ENCODE data around the gene PFKFB3. TPM values are rescaled to one million over a fixed set of nuclear protein-coding genes. Genes with fewer than 3 reads are reported as not detected.

Gene PFKFB3
- total RNA-seq, 1 donor from 2014 or later = 52.4 TPM

DNA sequence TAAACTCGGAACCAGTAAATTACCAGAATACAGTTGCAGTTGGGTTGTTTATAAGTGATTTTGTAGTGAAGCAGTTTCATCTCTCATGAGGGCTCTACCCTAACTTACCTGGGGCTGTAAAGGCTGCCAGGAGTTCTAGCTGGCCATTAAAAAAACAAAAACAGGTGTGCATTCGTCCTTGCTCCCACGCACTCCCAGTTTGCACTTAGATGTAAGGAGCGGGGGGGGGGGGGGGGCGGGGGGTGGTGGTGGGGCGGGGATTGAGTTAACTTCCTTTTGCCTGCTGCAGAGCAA lies 2.3 kb upstream of the PFKFB3 start:
- Histone ChIP-seq H3K9me3 (ENCODE audit: insufficient read depth, low read depth, low read length) (no peaks in the 10 kb centered on the region), H2AFZ (ENCODE audit: low read depth, low read length) (no peak overlapping the region), H3K36me3 (ENCODE audit: insufficient read depth, low read length) (no peaks in the 10 kb centered on the region), H3K27me3 (ENCODE audit: insufficient read depth, low read length) (no peaks in the 10 kb centered on the region), H3K9ac (ENCODE audit: low read length) (no peak overlapping the region), H3K4me3 (ENCODE audit: insufficient read depth, low read depth, low read length) (peak overlapping the region; percentile 52), H3K27ac (ENCODE audit: low read depth, low read length) (no peak overlapping the region), H3K4me2 (ENCODE audit: low read length) (peak overlapping the region; percentile 91), H4K20me1 (ENCODE audit: insufficient read depth, low read length) (peaks cover 54% of the 10 kb centered on the region), H3K79me2 (ENCODE audit: insufficient read depth, low read length) (peaks cover 27% of the 10 kb centered on the region), H3K4me1 (ENCODE audit: insufficient read depth, low read length) (peaks cover 32% of the 10 kb centered on the region)
- DNase-seq (ENCODE audit: low read depth) (no peak), FAIRE-seq (no peak)
- peaks cover 2% of the 10 kb centered on the region for H3K27me3 Mint-ChIP-seq (ENCODE audit: low read depth, unreplicated experiment)
- H3K36me3 Mint-ChIP-seq (ENCODE audit: low read depth, unreplicated experiment) = peaks cover 4% of the 10 kb centered on the region
- TF ChIP-seq EZH2 (IDR thresholded peaks at IDR 0.05; ENCODE audit: insufficient read depth, low read length) (no peak), CTCF (IDR thresholded peaks at IDR 0.05; ENCODE audit: insufficient read depth, low read depth, low read length) (no peak)
- H3K27ac Mint-ChIP-seq (ENCODE audit: unreplicated experiment) = no peak overlapping the region
- H3K4me3 Mint-ChIP-seq (ENCODE audit: unreplicated experiment) = peak overlapping the region; percentile 1
- no peaks in the 10 kb centered on the region for H3K9me3 Mint-ChIP-seq (ENCODE audit: unreplicated experiment)
- H3K4me1 Mint-ChIP-seq (ENCODE audit: low read depth, unreplicated experiment) = peaks cover 12% of the 10 kb centered on the region

DNA sequence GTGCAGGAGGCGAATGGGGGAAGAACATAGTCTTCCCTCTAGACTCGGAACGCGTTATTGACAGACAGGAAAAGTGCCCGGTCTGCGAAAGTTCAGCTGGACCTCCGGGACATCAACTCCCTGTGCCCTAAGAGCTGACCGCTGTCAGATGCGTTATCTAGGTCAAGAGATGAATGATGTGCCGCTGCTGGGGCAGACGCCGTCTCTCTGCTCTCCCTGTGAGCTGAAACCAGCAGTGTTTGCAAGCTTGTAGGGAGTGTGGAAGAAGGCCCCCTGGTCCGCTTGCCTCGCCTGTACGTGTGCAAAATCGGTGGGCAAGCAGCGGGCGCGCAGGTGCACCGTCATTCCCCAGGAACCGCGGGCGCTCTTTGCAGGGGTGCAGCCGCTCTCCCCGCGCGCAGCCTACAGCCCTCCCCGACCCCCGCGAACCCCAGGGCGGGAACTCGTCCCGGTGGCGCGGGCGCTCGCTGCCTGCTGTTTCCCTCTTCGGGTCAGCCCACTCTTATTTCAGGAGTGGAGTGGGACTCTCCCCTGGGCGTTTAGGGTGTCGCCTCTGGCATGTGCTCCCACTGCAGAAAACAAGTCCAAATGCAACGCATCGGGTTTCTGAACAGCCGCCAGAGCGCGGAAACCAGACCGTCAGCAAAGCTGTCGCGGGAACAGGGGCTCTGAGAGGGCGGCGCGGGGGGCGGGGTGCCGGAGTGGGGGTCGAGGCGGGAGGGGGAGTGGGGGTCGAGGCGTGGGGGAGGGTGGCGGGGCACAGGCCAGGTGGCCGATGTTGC lies 1.8 kb upstream of the PFKFB3 start:
- peak overlapping the region; percentile 77 for H3K4me3 Mint-ChIP-seq (ENCODE audit: unreplicated experiment)
- no peak overlapping the region for H3K27ac Mint-ChIP-seq (ENCODE audit: unreplicated experiment)
- Histone ChIP-seq H3K9me3 (ENCODE audit: insufficient read depth, low read depth, low read length) (no peaks in the 10 kb centered on the region), H3K27me3 (ENCODE audit: insufficient read depth, low read length) (no peaks in the 10 kb centered on the region), H4K20me1 (ENCODE audit: insufficient read depth, low read length) (peaks cover 55% of the 10 kb centered on the region), H3K4me2 (ENCODE audit: low read length) (peak overlapping the region; percentile 91), H3K9ac (ENCODE audit: low read length) (peak overlapping the region; percentile 16), H3K36me3 (ENCODE audit: insufficient read depth, low read length) (no peaks in the 10 kb centered on the region), H2AFZ (ENCODE audit: low read depth, low read length) (peak overlapping the region; percentile 34), H3K4me1 (ENCODE audit: insufficient read depth, low read length) (peaks cover 26% of the 10 kb centered on the region), H3K4me3 (ENCODE audit: insufficient read depth, low read depth, low read length) (peak overlapping the region; percentile 56), H3K79me2 (ENCODE audit: insufficient read depth, low read length) (peaks cover 32% of the 10 kb centered on the region), H3K27ac (ENCODE audit: low read depth, low read length) (no peak overlapping the region)
- no peaks in the 10 kb centered on the region for H3K9me3 Mint-ChIP-seq (ENCODE audit: unreplicated experiment)
- TF ChIP-seq EZH2 (IDR thresholded peaks at IDR 0.05; ENCODE audit: insufficient read depth, low read length) (no peak), CTCF (IDR thresholded peaks at IDR 0.05; ENCODE audit: insufficient read depth, low read depth, low read length) (no peak)
- DNase-seq (ENCODE audit: low read depth) = no peak
- FAIRE-seq = no peak
- peaks cover 12% of the 10 kb centered on the region for H3K4me1 Mint-ChIP-seq (ENCODE audit: low read depth, unreplicated experiment)
- H3K36me3 Mint-ChIP-seq (ENCODE audit: low read depth, unreplicated experiment) = no peaks in the 10 kb centered on the region
- peaks cover 2% of the 10 kb centered on the region for H3K27me3 Mint-ChIP-seq (ENCODE audit: low read depth, unreplicated experiment)

GRCh38 chr10:6201516-6201975 lies 1.2 kb upstream of the PFKFB3 start:
- H3K4me3 ChIP-seq (ENCODE audit: insufficient read depth, low read depth, low read length) = peak overlapping the region; percentile 56
- H3K4me1 Mint-ChIP-seq (ENCODE audit: low read depth, unreplicated experiment) = peaks cover 12% of the 10 kb centered on the region
- DNase-seq (ENCODE audit: low read depth) = peak; percentile 39
- no peak overlapping the region for H3K27ac ChIP-seq (ENCODE audit: low read depth, low read length)
- TF ChIP-seq EZH2 (IDR thresholded peaks at IDR 0.05; ENCODE audit: insufficient read depth, low read length) = no peak
- no peak for TF ChIP-seq CTCF (IDR thresholded peaks at IDR 0.05; ENCODE audit: insufficient read depth, low read depth, low read length)
- H3K4me1 ChIP-seq (ENCODE audit: insufficient read depth, low read length) = peaks cover 24% of the 10 kb centered on the region
- no peak for FAIRE-seq
- H2AFZ ChIP-seq (ENCODE audit: low read depth, low read length) = peak overlapping the region; percentile 13
- peak overlapping the region; percentile 91 for H3K27ac Mint-ChIP-seq (ENCODE audit: unreplicated experiment)
- peak overlapping the region; percentile 91 for H3K4me2 ChIP-seq (ENCODE audit: low read length)
- H3K9ac ChIP-seq (ENCODE audit: low read length) = peak overlapping the region; percentile 74
- H3K36me3 ChIP-seq (ENCODE audit: insufficient read depth, low read length) = no peaks in the 10 kb centered on the region
- peaks cover 2% of the 10 kb centered on the region for H3K27me3 Mint-ChIP-seq (ENCODE audit: low read depth, unreplicated experiment)
- peaks cover 55% of the 10 kb centered on the region for H4K20me1 ChIP-seq (ENCODE audit: insufficient read depth, low read length)
- no peaks in the 10 kb centered on the region for H3K9me3 ChIP-seq (ENCODE audit: insufficient read depth, low read depth, low read length)
- peak overlapping the region; percentile 84 for H3K4me3 Mint-ChIP-seq (ENCODE audit: unreplicated experiment)
- H3K36me3 Mint-ChIP-seq (ENCODE audit: low read depth, unreplicated experiment) = no peaks in the 10 kb centered on the region
- no peaks in the 10 kb centered on the region for H3K27me3 ChIP-seq (ENCODE audit: insufficient read depth, low read length)
- H3K9me3 Mint-ChIP-seq (ENCODE audit: unreplicated experiment) = no peaks in the 10 kb centered on the region
- H3K79me2 ChIP-seq (ENCODE audit: insufficient read depth, low read length) = peaks cover 32% of the 10 kb centered on the region

All from astrocyte (in vitro differentiated cells and primary cell).